Kidney epithelial cell (primary cell): ENCODE results near the gene LFNG. TPM values are rescaled to one million over a fixed set of nuclear protein-coding genes. Genes with fewer than 3 reads are reported as not detected.

Source experiments
- DNase-seq: peaks from one replicate; pipeline ENCODE4 v3.0.0-alpha.2; 2010; ENCODE audit warnings: low read depth
- H3K27me3 ChIP-seq: 2 replicates; pipeline ENCODE4 v1.6.0; 2011; ENCODE audit warnings: low read length; ENCODE audit not compliant: control insufficient read depth, insufficient read depth
- H3K36me3 ChIP-seq: 2 replicates; pipeline ENCODE4 v1.5.1; 2011; ENCODE audit warnings: low read length; ENCODE audit not compliant: control insufficient read depth, insufficient read depth
- H3K4me3 ChIP-seq: 2 replicates; pipeline ENCODE4 v1.5.1; 2011; ENCODE audit warnings: low read depth, mild to moderate bottlenecking, control low read depth, low read length
- total RNA-seq: library from RNA; depleted of rRNA; stranded (reverse); fragments of >200 nt; gene quantifications from 2 replicates; pipeline ENCODE4 v1.2.3, GENCODE V29; 2015
- TF ChIP-seq, protein P1 (sequence below): IDR thresholded peaks from 2 replicates; pipeline ENCODE4 v1.5.1; 2011; ENCODE audit warnings: mild to moderate bottlenecking, moderate library complexity, low read length, control low read depth, inconsistent platforms; ENCODE audit not compliant: insufficient read depth, poor library complexity, severe bottlenecking

LFNG gene
- total RNA-seq, 1 donor from 2014 or later = 39.7 TPM

DNA sequence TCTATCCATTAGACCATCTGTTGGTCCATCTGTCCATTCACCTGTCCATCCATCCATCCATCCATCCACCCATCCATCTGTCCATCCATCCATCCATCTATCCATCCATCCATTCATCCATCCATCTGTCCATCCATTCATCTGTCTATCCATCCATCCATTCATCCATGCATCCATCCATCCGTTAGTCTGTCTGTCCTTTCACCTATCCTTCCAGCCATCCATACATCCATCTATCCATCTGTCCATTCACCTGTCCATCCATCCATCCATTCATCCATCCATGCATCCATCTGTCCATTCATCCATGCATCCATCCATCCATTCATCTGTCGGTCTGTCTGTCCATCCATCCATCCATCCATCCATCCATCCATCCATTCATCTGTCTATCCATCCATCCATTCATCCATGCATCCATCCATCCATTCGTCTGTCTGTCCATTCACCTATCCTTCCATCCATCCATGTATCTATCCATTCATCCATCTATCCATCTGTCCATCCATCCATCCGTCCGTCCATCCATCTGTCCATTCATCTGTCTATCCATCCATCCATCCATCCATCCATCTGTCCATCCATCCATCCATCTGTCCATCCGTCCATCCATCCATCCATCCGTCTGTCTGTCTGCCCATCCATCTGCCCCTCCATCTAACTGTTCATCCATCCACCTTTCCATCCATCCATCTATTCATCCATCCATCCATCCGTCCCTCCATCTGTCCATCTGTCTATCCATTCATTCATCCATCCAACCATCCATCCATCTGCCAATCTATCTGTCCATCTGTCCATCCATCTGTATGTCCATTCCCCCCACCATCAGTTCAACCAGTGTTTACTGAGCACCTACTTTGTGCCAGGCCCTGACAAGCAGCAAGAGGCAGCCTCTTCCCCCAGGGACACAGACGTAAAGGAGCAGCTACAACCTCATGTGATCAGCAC lies 4.8 kb upstream of the LFNG start:
- Histone ChIP-seq H3K4me3 (no peak overlapping the region), H3K36me3 (no peaks in the 10 kb centered on the region), H3K27me3 (no peaks in the 10 kb centered on the region)
- DNase-seq = no peak
- TF ChIP-seq, protein P1, sequence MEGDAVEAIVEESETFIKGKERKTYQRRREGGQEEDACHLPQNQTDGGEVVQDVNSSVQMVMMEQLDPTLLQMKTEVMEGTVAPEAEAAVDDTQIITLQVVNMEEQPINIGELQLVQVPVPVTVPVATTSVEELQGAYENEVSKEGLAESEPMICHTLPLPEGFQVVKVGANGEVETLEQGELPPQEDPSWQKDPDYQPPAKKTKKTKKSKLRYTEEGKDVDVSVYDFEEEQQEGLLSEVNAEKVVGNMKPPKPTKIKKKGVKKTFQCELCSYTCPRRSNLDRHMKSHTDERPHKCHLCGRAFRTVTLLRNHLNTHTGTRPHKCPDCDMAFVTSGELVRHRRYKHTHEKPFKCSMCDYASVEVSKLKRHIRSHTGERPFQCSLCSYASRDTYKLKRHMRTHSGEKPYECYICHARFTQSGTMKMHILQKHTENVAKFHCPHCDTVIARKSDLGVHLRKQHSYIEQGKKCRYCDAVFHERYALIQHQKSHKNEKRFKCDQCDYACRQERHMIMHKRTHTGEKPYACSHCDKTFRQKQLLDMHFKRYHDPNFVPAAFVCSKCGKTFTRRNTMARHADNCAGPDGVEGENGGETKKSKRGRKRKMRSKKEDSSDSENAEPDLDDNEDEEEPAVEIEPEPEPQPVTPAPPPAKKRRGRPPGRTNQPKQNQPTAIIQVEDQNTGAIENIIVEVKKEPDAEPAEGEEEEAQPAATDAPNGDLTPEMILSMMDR = no peak

DNA sequence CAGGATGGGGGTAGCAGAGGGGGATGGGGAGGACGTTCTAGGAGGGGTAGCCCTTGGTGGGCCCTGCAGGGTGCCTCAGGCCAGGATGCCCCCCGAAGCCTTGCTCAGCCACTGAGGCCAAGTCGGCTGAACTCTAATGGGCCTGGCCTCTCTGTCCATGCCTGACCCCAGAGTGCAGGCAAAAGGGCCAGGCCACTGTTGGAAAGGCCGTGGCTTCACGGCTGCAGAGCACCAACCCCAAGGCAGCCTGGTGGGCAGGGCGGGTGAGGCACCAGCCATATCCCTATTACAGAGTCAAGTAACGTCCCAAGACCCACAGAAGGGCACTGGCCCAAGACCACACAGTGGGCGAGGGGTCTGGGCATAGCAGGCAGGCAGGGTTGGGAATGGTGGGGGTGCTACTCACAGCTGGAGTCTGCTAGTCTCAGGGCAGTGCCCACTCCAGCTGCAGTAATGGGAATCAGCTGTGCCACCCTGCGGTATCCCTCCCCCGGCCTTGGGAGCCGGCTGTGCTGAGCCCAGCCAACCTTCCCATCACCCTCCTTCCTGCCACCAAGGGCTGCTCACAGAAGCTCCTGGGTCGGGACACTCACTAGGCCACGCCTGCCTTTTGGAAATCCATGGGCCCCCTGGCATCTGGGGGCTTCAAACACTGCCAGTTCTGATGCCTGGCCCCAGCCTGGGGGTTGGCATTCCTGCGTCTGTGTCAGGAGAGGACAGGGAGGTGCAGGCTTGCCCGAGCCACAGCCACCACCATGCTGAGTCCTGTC lies 4.0 kb upstream of the LFNG start:
- TF ChIP-seq, protein P1 = no peak
- no peak for DNase-seq
- H3K27me3 ChIP-seq = no peaks in the 10 kb centered on the region
- H3K4me3 ChIP-seq = no peak overlapping the region
- no peaks in the 10 kb centered on the region for H3K36me3 ChIP-seq

DNA sequence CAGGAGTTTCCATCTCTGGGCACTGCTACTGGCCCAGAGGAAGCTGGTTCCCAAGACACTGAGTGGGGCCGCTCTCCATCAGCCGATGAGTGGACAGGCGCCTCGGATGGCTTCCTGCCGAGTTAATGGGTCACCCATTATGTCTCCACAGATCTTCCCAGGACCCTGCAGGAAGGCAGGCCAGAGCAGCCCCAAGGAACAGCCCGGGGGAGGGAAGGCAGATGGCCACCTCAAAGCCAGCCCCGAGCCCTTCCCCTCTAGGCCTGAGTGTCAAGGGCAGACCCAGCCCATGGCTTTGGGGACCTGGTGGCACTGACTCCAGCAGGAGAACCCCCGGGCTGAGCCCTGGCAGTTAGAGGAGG lies 3.4 kb upstream of the LFNG start:
- H3K27me3 ChIP-seq = no peaks in the 10 kb centered on the region
- TF ChIP-seq, protein P1 = no peak
- H3K4me3 ChIP-seq = no peak overlapping the region
- DNase-seq = peak; percentile 80
- H3K36me3 ChIP-seq = no peaks in the 10 kb centered on the region

DNA sequence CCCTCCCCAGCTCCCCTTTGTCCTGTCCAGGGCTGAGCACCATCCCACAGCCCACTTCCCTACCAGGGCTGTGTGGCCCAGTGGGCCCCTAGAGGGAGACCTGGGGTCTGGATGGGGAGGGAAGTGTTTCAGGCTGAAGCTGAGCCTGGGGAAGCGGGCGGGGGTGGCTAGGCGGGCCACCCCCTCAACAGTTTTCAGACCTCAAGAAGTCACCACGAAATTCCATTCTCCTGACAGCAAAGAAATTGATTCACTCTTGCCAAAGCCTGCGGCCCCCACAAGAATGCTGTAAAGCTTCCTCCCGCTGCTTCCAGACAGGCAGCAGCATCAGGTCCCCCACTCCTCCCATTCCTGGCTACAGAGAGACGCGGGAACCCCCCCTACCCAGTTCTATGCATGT lies 2.5 kb upstream of the LFNG start:
- Histone ChIP-seq H3K4me3 (no peak overlapping the region), H3K36me3 (no peaks in the 10 kb centered on the region), H3K27me3 (no peaks in the 10 kb centered on the region)
- TF ChIP-seq, protein P1 = peak; percentile 26
- peak; percentile 94 for DNase-seq

DNA sequence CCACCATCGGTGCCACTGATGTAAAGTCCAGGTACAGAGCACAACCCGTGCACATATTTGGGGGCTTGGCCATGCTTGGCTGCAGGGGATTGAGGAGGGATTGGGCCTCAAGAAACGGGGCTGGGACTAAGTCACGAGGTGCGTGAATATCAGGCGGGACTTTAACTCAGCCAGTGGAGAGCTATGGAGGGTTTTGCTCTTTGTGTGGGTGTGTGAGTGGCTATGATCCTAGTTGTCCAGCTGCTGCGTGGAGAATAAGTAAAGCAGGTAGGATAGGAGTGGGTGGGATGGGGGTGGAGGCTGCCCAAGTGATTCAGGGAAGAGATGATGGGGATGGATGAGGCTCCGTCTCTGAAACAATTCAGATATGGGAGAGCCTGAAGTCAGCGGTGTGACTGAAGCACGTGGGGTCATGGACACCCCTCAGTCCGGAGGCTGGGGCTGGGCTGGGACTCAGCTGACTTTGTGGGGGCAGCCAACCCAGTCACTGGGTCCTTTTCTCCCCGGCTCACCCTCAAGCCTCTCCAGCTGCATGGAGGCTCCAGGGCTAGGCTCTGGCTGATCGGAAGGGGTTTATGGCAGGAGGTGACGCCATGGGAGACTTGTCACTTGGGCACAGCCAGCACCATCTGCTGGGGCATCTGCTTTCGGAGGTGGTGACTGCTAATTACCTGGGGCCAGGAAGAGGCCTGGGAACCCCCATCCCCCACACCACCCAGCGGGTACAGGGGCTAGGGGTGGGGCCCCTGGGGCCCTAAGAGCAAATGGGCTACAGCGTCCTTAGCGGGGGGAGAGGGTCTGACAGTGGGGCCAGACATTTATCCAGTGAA lies 1.7 kb upstream of the LFNG start:
- Histone ChIP-seq H3K27me3 (no peaks in the 10 kb centered on the region), H3K36me3 (no peaks in the 10 kb centered on the region), H3K4me3 (no peak overlapping the region)
- no peak for DNase-seq
- TF ChIP-seq, protein P1 = no peak
